ENCODE measurements around the gene ZNF639. TPM values are rescaled to one million over a fixed set of nuclear protein-coding genes. Genes with fewer than 3 reads are reported as not detected.
A peak's percentile ranks its signal among the peaks of the same experiment; 100 is the strongest.

The ZNF639 gene
- total RNA-seq, 1 experiment from 2014 or later, result 71.2 TPM

DNA sequence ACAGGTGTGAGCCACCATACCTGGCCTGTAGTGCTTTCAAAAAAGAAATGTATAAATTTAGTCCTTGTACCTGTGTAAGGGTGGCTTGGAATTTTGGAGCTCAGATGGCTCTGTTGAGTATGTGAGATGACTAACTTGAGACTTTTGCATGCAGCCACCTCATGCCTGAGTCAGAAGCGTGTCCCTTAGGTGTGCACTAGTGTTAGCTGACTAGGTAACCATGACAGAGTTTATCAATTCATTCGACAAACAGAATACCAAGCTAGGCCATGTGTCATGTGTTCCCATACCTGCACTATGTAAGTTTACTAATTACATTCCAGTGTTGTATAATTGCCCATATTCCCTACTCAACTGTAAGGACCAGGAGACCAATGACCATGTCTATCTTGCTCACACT lies 4.0 kb upstream of the ZNF639 start:
- DNase-seq (ENCODE audit: low spot score), result no peak

DNA sequence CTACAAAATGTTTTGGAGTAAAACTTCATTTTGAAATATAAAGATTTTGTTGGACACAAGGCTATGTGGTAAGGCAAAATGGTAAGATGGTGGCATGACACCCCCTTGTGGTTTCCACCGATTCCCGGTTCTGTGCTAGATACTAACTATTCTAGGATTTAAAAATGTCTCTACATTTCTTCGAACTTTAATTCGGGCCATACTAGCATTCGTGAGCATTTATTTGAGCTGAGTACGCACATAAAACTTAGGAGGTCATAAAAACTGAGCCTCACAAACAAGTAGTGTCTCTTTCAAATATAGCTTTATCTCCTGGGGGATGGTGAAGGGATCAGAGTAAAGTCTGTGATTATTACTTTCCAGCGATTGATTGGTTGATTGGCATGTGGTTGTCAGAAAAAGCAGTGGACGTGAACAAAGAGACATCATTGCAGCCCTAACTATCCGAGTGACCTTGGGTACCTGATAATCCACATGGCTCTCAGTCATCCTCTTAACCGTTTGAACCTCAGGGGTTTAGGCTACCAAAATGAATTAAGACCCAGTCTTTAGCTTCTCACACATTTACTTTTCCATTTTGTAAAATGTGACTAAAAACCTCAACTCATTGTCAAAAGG lies 1.1 kb upstream of the ZNF639 start:
- peak; percentile 56 for DNase-seq (ENCODE audit: low spot score)

DNA sequence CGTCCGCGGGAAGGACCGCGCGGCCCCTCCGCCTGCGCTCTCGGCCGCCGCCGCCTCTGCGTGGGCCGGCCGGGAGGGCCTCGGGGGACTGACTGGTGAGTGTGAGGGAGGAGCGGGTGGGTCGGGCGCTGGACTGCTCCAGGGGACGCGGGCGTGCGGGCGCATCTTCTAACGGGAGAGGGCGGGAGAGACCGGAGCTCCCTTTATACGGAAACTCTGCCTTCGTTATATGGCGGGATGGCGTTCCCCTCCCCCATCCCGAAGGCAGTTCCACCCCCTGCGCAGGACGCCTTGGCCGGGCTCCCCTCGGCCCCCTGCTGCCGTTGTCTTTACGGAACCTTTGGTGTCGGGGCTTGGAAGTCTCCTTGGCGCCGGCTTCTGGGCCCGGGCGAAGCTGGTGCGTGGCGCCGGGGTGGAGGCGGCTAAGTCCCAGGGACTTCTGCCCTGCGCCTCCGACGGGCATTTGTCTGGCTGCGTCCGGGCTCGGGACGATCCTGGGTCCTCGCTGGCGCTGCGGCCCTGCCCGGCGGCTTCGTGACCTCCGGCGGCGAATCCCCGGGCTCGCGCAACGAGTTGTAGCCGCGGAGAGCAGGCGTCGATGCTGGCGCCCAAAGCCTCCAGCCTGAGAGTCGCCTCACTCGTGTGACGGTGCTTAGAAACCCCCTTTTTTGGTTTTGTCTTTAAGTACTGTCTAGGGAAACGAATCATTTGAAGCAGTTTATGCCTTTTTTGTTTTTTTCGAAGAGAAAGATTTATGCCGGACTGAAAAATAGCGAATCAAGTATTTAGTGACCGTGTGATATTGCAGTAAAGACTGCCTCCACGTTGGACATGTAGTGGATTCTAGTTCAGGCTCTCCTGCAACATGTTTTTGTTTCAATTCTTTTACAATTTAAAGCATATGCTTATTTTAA lies 623 bp downstream of the ZNF639 start:
- DNase-seq (ENCODE audit: low spot score), result peak; percentile 64

DNA sequence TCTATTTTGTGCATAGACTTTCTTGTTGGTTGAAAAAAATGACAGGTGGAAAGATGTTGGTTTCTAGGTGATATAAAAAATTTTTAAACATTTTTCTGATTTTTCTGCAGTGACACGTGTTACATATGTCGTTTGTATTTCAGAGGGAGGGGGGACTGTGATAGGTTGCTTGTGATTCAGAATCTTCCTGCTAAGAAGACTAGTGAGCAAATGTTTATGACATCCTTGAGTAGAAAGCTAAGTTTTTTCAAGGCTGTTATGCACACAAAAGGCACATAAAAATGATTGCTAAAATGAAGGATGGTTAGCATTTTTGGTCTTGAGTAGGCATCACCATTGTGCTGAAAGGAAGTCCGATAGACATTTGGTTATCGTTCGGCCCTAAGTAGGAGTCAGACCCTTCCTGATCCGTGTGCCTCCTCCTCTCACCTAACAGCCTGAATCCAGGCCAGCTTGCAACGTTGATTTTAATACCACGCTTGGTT lies 1.5 kb downstream of the ZNF639 start:
- DNase-seq (ENCODE audit: low spot score), result no peak

DNA sequence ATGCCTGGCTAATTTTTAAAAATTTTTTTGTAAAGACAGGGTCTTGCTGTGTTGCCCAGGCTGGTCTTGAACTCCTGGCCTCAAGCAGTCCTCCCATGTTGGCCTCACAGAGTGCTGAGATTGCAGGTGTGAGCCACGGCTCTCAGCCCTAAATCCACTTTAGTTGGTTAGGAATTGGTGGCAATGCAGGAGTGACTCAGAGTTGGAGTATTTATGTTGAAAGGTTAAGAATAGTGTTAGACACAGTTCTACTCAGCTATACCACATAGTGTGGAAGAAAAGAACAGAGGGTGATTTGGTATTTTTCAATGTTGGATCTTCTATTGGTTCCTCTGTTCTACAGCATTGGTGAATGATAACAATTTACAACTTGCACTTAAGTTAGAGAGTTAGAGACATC lies 7.6 kb downstream of the ZNF639 start:
- no peak for DNase-seq (ENCODE audit: low spot score)

DNA sequence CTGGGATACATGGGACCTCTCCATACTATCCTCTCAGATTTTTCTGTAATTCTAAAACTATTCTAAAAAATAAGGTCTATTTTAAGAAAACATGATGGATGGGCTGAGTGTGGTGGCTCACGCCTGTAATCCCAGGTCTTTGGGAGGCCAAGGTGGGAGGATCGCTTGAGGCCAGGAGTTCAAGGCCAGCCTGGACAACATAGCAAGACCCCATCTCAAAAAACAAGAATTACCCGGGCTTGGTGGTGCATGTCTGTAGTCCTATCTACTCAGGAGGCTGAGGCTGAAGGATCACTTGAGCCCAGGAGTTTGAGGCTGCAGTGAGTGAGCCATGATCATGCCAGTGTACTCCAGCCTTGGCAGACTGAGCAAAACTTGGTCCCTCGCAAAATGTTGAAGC lies 9.4 kb downstream of the ZNF639 start:
- DNase-seq (ENCODE audit: low spot score), result no peak

DNA sequence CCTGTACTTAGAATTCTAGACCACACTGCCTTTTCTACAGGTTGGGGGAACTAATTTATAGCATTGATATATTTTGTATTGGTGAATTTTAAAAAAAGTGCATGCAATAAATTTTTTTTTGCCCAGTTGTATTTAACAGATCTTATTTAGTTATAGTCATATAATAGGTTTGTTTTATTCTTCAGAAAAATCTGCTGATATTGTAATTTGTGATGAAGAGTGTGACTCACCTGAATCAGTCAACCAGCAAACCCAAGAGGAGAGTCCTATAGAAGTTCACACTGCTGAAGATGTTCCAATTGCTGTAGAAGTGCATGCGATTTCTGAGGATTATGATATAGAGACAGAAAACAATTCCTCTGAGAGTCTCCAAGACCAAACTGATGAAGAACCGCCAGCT lies 10.3 kb downstream of the ZNF639 start:
- no peak for DNase-seq (ENCODE audit: low spot score)

DNA sequence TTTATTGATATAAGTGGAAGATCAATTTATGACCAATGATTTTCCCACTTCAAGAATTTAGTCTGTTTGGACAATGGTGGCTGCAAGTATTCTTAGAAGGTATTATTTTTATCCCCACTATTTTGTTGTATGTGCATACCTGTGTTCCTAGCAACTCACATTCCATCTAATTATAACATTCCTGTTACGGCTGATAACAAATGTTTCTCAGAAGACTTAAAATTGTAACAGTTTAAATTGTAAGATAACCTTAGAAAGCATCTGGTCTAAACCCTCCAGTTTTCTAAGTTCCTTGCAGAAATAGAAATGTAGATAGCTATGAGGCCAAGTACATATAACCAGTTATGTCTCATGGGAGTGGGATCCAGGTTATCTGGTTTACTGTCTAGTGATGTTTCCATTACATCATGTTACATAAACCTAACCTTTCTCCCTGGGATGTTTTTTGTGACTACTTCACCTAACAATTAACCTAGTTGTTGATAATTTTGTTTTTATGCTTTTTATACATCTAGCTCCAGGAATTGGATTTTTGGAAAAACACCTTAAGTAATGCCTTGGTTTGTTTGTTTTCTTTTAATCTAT lies 13.6 kb downstream of the ZNF639 start:
- DNase-seq (ENCODE audit: low spot score), result no peak

DNA sequence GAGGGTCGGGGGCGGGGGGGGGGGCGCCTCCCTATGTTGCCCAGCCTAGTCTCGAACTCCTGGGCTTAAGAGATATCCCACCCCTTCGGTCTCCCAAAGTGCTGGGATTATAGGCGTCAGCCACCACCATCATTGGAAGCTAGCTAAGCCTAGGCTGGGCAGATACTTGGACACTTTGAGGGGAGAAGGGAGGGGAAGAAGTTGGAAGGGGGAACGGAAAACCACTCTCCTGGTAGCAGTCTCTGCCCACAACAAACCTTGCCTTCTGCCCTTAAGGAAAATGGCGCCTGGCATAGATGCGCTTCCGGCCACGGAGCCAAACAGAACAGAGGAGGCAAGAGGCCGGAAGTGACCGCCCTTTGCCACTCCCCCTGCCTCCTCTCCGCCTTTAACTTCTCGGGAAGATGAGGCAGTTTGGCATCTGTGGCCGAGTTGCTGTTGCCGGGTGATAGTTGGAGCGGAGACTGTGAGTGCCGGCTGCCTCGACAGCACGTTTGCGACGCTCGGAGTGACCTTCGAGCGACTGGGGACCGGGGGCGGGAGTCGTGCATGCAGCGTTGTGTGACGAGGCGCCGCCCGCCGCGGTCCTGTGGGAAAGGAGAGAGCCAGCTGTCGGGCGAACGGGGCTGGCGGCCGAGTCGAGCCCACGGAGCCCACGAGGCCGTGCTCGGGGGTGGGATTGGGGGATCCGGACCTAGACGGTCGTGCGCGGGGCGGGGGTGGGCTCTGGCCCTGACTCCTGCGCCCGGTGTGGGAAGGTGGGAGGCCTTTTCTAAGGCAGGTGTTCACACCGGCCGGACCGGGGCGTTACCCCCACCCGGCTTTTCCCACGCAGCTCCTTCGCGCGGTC lies 24.7 kb downstream of the ZNF639 start, which contains the start of gene MFN1:
TSS of gene MFN1 (plus strand) at position 365 of the 850 bp plus-strand sequence. CDS start 1,143 bp downstream, outside the sequence.
- peak; percentile 95 for DNase-seq (ENCODE audit: low spot score)

DNA sequence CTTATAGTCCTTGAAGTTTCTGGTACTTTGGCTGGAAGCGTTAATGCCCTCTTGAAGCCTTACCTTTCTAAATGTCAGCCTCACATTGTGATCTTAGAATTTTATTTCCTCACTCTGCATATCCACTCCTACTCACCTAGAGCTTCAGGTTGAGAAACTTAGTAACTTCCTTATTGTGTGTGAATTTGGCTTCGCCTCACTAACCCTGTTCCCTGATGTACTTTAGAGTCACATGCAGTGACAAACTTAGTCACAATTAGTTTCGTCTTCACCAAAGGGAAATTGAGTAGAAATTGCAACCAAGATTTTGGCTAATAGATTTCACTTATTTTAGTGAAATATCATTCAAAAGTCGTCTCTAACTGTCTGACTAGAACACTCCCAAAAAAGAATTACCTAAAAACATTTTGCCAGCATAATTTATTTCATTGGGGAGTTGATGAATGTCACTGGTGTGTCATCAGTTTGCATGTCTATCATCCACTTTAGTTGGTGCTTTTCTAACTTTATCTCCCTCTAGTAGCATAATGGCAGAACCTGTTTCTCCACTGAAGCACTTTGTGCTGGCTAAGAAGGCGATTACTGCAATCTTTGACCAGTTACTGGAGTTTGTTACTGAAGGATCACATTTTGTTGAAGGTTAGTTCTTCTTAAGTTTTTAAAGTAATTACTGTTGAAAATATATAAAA lies 25.6 kb downstream of the ZNF639 start:
- DNase-seq (ENCODE audit: low spot score), result no peak

DNA sequence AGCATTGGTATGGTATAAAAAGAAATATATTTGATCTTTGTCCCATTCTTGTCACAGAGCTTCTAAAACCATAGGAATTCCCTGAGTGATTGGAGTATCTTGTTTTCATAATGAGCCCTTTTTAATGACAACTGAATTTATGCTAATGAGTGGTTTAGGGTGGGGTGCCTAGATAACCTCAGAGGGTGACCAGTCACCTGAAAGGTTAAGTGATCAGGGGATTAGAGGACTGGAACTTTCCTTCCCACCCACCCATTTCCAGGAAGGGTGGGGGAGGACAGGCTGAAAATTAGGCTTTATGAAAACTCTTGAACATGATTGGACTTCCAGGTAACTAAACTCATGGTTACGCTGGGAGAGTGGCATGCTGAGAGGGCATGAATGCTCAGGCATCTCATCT lies 33.2 kb downstream of the ZNF639 start:
- DNase-seq (ENCODE audit: low spot score), result no peak

DNA sequence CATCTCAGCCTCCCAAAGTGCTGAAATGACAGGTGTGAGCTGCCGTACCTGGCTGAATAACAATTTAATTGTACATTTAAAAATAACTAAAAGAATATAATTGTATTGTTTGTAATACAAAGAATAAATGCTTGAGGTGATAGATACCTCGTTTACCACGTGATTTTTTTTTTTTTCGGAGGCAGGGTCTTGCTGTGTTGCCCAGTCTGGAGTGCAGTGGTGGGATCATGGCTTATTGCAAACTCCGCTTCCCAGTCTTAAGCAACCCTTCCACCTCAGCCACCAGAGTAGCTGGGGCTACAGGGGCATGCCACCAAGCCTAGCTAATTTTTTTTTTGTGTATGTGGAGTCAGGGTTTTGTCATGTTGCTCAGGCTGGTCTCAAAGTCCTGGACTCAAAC lies 40.5 kb downstream of the ZNF639 start:
- DNase-seq (ENCODE audit: low spot score), result no peak

DNA sequence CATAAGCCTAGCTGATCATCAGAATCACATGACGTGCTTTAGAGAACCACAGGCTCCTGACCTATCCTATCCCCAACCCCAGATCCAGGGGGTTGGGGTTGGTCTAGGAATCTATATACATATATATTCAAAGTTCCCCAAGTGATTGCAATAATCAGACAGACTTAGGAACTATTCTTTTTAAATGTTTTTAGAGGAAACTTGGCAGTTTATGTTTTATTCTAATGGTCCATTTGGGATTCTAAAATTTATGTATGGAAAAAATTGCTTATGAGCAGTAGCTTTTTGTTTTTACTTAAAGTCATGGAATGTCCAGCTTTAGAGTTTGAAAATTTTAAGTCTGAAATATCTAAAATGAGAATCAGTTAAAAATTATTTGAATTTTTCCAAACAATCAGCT lies 46.8 kb downstream of the ZNF639 start:
- no peak for DNase-seq (ENCODE audit: low spot score)

DNA sequence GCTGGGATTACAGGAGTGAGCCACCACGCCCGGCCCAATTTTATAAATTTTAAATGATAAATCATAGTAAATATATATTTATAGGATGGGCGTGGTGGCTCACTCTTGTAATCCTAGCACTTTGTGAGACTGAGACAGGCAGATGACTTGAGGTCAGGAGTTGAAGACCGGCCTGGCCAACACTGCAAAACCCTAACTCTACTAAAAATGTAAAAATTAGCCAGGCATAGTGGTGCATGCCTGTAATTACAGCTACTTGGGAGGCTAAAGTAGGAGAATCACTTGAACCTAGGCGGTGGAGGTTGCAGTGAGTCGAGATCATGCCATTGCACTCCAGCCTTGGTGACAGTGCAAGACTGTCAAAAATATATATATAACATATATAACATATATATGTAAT lies 51.1 kb downstream of the ZNF639 start:
- no peak for DNase-seq (ENCODE audit: low spot score)

DNA sequence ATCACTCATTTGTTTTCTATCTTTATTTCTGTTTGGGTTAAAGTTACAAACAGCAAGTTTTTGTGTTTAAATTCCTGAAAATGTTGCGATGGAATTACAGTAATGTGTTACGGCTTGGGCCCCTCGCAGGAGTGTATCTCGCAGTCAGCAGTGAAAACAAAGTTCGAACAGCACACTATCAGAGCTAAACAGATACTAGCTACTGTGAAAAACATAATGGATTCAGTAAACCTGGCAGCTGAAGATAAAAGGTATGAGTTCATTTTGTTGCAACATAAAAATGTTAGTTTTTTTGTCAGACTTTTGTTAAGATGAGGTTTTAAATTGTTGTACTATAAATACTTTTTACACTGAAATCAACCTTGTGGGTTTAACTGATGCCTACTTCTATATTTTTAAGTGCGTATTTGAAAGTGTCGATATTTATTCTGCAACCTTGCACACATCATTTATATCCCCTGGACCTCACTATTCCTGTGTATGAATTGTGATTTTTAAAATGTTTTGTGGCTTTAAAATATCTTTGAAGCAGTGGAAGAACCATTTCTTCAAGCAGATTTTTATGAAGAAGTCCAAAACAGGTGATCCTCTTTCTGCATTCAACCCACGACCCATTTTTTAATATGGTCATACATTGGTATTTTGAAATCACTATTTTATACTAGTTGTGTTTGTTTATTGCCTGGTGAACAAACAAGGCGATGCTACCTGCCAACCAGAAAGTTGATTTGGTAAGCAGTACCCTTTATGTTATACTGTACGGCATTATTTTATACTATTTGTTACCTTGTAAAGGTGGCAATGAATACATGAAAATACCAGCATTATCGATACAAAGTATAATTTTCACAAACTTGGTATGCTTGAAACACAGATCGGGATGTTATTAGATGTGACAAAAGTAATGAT lies 52.5 kb downstream of the ZNF639 start:
- DNase-seq (ENCODE audit: low spot score), result no peak

DNA sequence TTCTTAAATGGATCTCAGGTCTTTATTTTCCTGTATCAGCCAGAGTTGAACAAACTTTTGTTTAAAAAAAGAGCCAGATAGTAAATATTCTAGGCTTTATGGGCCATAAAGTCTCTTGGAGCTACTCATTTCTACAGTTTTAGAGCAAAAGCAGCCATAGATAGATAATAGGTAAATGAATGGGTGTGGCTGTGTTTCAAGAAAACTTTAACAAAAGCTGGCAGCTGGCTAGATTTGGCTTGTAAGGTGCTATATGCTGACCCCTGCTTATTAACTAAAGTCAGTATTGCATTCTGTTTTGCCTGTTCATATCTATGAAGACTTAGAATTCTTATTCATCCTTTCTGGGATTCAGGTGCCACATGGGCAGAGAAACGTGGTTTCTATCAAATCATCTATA lies 53.6 kb downstream of the ZNF639 start:
- no peak for DNase-seq (ENCODE audit: low spot score)

Data from H4 (cell line).